ENCODE measurements around the gene TNIP3. TPM values are rescaled to one million over a fixed set of nuclear protein-coding genes. Genes with fewer than 3 reads are reported as not detected.

The TNIP3 gene
- total RNA-seq, 1 experiment from 2014 or later = not detected

DNA sequence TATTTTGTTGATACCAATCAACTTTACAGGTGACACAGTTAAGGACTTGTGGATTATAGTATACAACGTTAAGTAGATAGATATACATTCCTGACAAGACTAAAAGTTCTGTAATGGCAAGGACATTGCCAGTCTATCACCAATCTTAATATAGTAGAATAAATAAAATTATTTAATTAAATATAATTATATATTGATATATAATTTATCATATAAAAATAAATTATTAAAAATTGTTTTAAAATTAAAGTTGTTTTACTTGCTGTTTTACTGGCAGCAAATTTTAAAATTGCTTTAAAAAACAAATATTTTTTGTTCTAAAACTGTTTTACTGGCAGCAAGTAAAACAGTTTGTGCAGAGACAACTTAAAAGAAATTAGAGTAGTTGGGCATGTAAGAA is 18.7 kb downstream of the TNIP3 start:
- no TSS peak for BruUV-seq (replicated peaks)
- ChIA-PET CTCF (no interaction called here), POLR2A (no interaction called here)
- Histone ChIP-seq H3K9me3 (ENCODE audit: control insufficient read depth, insufficient read depth, low read depth, low read length) (no peaks in the 10 kb centered on the region), H3K27ac (ENCODE audit: low read length) (no peak overlapping the region), H3K36me3 (ENCODE audit: control insufficient read depth, insufficient read depth, low read length) (no peaks in the 10 kb centered on the region), H3K4me1 (ENCODE audit: control insufficient read depth, insufficient read depth, low read length) (no peaks in the 10 kb centered on the region), H3K27me3 (ENCODE audit: control insufficient read depth, insufficient read depth, low read length) (no peaks in the 10 kb centered on the region), H3K4me3 (ENCODE audit: low read depth in 2 of 2, low read length in 2 of 2) (no peak overlapping the region)
- in situ Hi-C loops (cut with HindIII; ENCODE audit: low pct_unique_long_range_greater_than_20kb, low sequenced_read_pairs) = no loop called here
- DNase-seq (ENCODE audit: low read depth, low spot score) (no peak), ATAC-seq (no peak)
- no peak for TF ChIP-seq SIN3A (IDR thresholded peaks at IDR 0.05; ENCODE audit: borderline replicate concordance, insufficient read depth, low read depth, low read length)
- TF ChIP-seq POLR2AphosphoS5 (IDR thresholded peaks at IDR 0.05; ENCODE audit: low read depth, low read length) = no peak
- no peak for TF ChIP-seq TCF7L2 (IDR thresholded peaks at IDR 0.05; ENCODE audit: low read depth, low read length)
- TF ChIP-seq, protein P1, sequence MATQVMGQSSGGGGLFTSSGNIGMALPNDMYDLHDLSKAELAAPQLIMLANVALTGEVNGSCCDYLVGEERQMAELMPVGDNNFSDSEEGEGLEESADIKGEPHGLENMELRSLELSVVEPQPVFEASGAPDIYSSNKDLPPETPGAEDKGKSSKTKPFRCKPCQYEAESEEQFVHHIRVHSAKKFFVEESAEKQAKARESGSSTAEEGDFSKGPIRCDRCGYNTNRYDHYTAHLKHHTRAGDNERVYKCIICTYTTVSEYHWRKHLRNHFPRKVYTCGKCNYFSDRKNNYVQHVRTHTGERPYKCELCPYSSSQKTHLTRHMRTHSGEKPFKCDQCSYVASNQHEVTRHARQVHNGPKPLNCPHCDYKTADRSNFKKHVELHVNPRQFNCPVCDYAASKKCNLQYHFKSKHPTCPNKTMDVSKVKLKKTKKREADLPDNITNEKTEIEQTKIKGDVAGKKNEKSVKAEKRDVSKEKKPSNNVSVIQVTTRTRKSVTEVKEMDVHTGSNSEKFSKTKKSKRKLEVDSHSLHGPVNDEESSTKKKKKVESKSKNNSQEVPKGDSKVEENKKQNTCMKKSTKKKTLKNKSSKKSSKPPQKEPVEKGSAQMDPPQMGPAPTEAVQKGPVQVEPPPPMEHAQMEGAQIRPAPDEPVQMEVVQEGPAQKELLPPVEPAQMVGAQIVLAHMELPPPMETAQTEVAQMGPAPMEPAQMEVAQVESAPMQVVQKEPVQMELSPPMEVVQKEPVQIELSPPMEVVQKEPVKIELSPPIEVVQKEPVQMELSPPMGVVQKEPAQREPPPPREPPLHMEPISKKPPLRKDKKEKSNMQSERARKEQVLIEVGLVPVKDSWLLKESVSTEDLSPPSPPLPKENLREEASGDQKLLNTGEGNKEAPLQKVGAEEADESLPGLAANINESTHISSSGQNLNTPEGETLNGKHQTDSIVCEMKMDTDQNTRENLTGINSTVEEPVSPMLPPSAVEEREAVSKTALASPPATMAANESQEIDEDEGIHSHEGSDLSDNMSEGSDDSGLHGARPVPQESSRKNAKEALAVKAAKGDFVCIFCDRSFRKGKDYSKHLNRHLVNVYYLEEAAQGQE (IDR thresholded peaks at IDR 0.05; ENCODE audit: insufficient read depth in 1 of 2, low read depth in 2 of 2, low read length in 1 of 2) = no peak
- no peak for TF ChIP-seq CTCF (IDR thresholded peaks at IDR 0.05)
- intact Hi-C loops (cut with micrococcal nuclease; ENCODE audit: unreplicated experiment) = no loop called here

DNA sequence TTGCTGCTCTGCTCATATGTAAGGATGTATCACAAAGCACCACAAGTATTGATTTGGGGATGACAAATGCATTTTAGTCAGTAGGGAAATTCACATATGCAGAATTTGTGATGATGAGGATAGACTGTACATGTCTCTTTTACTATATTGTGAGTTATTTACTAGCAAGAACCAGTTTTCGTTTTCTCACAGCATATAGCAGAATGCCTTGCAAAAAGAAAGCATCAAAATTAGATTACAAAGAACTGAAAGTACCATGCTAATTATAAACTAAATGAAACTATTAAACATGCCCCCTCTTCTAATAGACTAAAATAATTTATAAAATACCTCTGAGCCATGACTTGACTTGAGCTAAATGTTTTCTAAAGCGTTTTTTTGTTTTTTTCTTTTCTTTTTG is 20.1 kb downstream of the TNIP3 start:
- ATAC-seq = no peak
- intact Hi-C loops (cut with micrococcal nuclease; ENCODE audit: unreplicated experiment) = no loop called here
- no peak for TF ChIP-seq POLR2AphosphoS5 (IDR thresholded peaks at IDR 0.05; ENCODE audit: low read depth, low read length)
- TF ChIP-seq CTCF (IDR thresholded peaks at IDR 0.05) = no peak
- no peak for TF ChIP-seq TCF7L2 (IDR thresholded peaks at IDR 0.05; ENCODE audit: low read depth, low read length)
- TF ChIP-seq SIN3A (IDR thresholded peaks at IDR 0.05; ENCODE audit: borderline replicate concordance, insufficient read depth, low read depth, low read length) = no peak
- TF ChIP-seq, protein P1 (IDR thresholded peaks at IDR 0.05; ENCODE audit: insufficient read depth in 1 of 2, low read depth in 2 of 2, low read length in 1 of 2) = no peak
- ChIA-PET POLR2A (no interaction called here), CTCF (no interaction called here)
- no peak for DNase-seq (ENCODE audit: low read depth, low spot score)
- H3K4me3 ChIP-seq (ENCODE audit: low read depth in 2 of 2, low read length in 2 of 2) = no peak overlapping the region
- no peaks in the 10 kb centered on the region for H3K36me3 ChIP-seq (ENCODE audit: control insufficient read depth, insufficient read depth, low read length)
- H3K27ac ChIP-seq (ENCODE audit: low read length) = no peak overlapping the region
- no TSS peak for BruUV-seq (replicated peaks)
- H3K27me3 ChIP-seq (ENCODE audit: control insufficient read depth, insufficient read depth, low read length) = no peaks in the 10 kb centered on the region
- in situ Hi-C loops (cut with HindIII; ENCODE audit: low pct_unique_long_range_greater_than_20kb, low sequenced_read_pairs) = no loop called here
- H3K4me1 ChIP-seq (ENCODE audit: control insufficient read depth, insufficient read depth, low read length) = no peaks in the 10 kb centered on the region
- no peaks in the 10 kb centered on the region for H3K9me3 ChIP-seq (ENCODE audit: control insufficient read depth, insufficient read depth, low read depth, low read length)
